Cerebellar cortex (tissue), 1 donor: ENCODE results near the gene ATP5PF.
"Not testable (repeated sequence)": the region's sequence is repeated elsewhere in the genome, so short reads cannot be mapped to it uniquely, and the experiment has no call there.

ENCODE experiments used
- DNase-seq: peaks from one replicate; pipeline ENCODE4 v3.0.0-alpha.2; 2015; ENCODE audit warnings: low spot score

Gene ATP5PF

GRCh38 chr21:25734904-25735645, at the start of gene ATP5PF, which contains the start of gene GABPA:
Gene ATP5PF, minus strand, starts transcription at chr21:25734904. Its CDS starts 5,110 bp downstream, at chr21:25729794.
Gene GABPA, plus strand, starts transcription at chr21:25734972. Its CDS starts 6,627 bp downstream, at chr21:25741599.
- DNase-seq = peak; percentile 99

GRCh38 chr21:25778126-25778875, 43.6 kb upstream of the ATP5PF start:
- DNase-seq = not testable (repeated sequence)

GRCh38 chr21:25776440-25776839, 41.7 kb upstream of the ATP5PF start:
- DNase-seq = no peak

- DNase-seq = no peak
Observed at GRCh38 chr21:25772686-25773085, 38.0 kb upstream of the ATP5PF start.

DNA sequence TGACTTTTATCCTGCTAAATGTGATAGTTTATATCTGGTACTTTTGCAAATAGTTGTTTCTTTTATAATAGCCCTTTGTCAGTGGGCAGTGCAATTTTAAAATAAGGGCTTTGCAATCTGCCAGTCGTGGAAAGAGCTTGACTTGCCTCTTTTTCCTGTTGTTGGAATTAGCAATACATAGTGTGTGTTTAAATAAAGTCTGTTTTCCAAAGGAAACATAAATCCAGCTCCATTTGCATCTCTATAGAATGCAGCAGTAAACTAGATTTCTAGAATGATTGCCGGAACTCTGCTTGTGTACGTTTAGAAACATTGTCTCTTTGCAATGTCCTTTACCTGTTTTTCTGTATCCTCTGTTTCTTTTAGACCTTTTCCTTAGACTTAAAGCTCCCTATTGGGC, 33.2 kb upstream of the ATP5PF start:
- DNase-seq = no peak

GRCh38 chr21:25764065-25764464, 29.4 kb upstream of the ATP5PF start:
- no peak for DNase-seq

DNA sequence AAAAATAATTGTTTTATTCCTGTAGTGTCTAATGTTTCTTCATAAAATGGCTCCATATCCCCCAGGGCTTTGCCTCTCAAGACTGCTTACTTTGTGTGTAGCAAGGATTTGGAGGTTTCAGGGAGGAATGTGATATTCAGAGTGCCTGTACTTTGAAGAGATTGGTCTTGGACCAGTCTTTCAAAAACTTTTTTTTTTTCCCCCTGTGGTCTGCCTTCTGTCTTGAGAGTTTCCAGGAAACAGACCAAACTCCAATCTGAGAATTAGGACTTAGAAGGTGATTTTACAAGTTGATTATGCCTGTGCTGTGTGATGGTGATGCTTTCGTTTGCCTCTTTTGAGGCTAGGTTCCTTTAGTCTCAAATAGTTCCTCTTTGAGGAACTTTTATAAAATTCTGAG, 26.0 kb upstream of the ATP5PF start:
- DNase-seq = no peak

DNA sequence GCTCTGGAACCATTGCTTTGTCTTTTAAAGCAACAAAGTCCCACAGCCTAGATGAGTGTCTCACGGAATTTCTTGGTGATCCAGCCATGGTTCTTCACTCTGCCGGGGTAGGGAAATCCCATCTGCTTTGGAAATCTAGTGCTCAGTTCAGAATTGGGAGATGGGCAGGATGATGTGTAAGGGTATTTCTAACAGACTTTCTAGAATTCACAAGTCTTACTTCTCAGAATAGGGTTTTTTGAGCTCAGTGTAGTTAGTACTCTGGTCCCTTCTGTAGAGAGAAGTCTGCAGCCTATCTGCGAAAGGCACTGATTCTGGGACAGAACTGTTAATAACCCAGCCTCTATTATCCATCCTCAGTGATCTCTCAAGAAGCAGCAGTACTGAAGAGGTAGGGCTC, 25.4 kb upstream of the ATP5PF start:
- DNase-seq = no peak

- no peak for DNase-seq
Observed at GRCh38 chr21:25759573-25759972, 24.9 kb upstream of the ATP5PF start.

GRCh38 chr21:25757531-25757930, 22.8 kb upstream of the ATP5PF start:
- no peak for DNase-seq

DNA sequence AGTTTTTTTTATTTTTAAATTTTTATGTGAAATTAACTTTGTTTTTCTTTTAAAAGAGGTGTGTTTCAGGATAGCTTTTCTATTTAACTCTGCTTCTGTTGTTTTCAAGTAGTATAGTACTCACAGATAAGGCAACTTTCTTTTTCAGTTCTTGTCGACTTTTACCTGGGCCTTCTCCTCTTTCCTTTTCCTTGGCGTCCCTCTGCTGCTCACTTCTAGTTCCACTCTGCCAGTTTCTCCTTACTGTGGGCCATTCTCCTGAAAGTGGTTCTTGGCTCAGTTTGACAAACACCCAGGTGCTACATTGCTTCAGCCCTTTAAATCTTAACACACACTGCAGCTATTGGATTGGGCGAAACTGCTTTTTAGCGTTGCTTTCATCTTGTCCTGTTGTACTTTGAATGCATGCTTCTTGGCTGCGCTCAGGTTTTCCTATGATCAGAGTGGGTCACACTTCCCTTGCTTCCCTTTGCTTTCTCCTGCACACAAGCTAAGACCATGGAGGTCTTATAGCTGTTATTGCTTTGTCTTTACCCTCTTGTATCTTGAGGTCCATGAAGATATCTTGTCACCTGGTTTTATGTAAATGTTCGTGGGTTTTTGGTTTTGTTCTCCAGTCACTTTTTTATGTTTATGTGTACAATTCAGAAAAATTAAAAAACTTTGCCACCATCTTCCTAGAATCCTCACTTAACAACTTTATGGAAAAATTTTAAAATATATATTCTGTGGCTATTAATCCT, 21.7 kb upstream of the ATP5PF start:
- DNase-seq = no peak

DNA sequence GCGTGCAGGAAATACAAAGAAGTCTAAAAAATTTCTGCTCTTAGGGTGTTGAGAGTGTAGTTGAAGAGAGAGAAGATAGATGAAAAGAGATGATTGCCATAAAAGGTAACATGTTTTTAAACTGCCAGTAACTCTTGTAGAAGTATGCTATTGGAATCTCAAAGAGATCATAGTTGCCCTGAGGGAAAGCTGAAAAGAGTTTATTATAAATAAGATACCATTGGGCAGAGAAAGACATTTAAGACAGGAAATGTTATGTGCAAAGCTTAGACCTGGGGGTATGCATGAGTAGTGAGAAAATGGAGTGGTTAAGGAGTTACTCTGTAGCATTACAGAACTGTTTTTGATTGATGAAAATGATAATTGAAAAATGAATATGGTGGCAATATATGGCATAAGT, 17.7 kb upstream of the ATP5PF start:
- no peak for DNase-seq

DNA sequence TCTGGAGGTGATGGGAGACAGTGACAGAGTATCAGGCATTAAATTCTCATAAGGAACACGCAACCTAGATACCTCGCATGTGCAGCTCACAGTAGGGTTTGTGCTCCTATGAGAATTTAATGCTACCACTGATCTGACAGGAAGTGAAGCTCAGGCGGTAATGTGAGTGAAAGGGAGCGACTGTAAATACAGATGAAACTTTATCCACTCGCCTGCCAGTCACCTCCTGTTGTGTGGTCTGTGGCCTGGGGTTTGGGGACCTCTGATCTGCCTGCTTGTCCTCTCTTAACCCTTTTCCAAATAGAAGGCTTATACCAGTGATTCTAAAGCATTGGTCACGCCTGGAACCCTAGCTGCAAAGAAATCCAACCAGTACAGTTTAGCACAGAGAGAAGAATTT, 15.4 kb upstream of the ATP5PF start:
- DNase-seq = no peak

DNA sequence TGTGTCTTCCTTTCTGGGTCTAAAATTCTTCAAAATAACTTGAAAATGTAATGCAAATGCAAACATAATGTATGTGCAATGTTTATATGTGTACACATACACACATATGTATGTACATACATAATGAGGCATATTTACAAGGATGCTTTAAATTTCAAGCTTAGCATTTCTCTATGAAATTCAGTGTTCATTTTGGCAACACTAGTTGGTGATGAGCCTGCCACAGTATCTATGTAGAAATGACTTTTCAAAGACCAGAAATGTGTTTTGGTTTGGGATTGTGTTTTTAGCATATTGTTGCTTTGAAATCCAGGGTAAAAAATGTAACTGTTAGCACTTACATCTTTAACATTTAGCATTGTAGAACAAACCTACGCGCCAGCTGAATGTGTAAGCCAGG, 10.2 kb upstream of the ATP5PF start:
- no peak for DNase-seq

DNA sequence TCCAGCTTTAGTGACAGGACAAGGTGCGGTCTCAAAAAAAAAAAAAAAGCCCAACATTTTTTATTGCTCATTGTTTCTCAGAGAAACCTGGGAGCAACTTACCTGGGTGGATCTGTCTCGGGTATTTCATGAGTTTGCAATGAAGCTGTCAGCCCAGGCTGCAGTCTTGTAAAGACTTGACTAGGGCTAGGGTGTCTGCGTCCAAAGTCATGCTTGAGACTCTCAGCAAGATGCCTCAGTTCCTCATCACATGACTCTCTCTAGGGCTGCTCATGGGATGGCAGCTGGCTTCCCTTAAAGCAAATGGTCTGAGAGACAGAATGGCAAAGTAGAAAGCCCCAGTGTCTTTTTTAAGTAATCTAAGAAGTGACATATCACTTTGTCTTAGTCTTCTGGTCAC, 8.2 kb upstream of the ATP5PF start:
- no peak for DNase-seq

DNA sequence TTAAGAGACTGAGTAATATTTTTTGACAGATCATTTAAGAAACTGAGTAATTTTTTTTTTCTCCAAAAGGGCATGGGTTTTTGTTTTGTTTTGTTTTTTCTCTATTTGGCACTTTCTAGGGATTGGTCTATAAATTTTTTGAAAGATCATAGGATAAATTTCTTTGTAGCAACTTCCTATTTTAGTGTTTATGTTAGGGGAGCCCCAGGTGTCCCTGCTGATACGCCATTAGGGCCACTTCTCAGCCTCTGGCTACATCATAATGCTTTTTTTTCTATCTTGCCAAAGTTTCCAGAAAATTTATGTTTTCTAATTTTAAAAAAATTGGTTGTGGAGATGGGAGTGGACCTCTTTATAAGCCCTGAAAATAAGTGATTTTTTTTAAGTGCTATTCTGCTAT, 2.7 kb upstream of the ATP5PF start:
- no peak for DNase-seq

GRCh38 chr21:25735646-25736597, 1.2 kb upstream of the ATP5PF start:
- peak; percentile 83 for DNase-seq

GRCh38 chr21:25734654-25734903, 125 bp downstream of the ATP5PF start:
- no peak for DNase-seq

- peak; percentile 13 for DNase-seq
Observed at GRCh38 chr21:25733859-25734653, 648 bp downstream of the ATP5PF start.

GRCh38 chr21:25732091-25732760, 2.5 kb downstream of the ATP5PF start:
- no peak for DNase-seq
